ENCODE results near the gene GRIA3.
"Not testable (repeated sequence)": the region's sequence is repeated elsewhere in the genome, so short reads cannot be mapped to it uniquely, and the experiment has no call there.

GRIA3 gene

DNA sequence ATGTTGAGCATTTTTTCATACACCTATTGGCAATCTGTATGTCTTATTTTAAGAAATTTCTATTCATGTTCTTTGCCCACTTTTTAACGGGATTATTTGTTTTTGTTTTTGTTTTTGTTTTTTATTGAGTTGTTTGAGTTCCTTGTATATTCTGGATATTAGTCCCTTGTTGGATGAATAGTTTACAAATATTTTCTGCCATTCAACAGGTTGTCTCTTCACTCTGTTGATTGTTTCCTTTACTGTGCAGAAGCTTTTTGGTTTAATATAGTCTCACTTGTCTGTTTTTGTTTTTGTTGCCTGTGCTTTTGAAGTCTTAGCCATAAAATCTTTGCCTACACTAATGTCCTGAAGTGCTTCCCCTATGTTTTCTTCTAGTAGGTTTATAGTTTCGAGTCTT lies 202.1 kb downstream of the GRIA3 start:
- not testable (repeated sequence) for DNase-seq

DNA sequence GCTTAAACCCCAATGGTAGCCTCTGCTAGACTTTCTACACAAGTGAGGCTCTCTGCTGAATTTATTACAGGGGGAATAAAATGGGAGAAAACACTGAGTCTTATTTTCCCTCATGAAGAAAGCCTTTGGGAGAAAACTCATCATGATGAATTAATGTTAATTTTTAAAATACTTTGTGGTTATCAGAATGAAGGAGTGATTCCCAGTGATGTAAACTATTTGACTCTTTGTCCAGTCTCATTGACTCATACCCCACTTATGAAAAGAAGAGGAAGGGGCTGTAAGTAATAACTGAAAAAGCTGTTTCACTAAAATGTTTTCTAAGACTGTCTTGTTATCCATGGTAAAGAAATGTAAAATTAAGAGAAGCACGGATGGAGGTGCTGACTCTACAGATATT lies 208.8 kb downstream of the GRIA3 start:
- DNase-seq: no peak

DNA sequence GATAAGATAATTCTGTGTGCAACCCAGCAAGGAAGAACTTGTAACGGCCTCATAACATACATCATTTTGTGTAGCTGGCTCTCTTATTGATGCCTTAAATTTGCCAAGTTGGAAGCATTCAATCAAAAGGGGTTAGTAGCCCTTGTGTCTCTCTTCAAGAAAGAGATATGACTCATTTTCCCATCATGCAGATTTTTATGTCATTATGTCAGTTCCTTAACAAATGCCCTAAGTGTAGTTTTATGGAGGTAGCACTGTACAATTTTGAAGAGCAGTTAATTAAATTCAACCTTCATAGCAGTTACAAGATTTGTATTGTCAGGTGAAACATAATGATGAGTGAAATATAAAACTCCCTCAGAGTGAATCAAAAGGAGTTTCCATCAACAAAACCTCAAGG lies 215.6 kb downstream of the GRIA3 start:
- DNase-seq: no peak

DNA sequence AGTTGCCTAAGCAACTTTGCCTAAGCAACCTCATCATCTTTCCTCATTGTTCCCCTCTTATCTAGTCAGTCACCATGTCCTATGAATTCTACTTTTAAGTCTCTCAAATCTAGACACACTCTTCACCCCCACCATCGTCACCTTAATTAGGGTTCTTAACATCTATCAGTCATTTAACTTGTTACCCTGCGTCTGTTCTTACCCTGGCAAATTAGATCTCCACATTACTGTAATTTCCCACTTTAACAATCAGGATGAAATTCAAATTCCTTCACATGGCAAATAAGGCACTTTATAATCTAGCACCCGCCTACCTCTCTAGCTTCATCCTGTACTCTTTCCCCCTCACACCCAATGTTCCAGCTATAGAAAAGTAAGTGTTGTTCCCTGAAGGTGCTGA lies 221.2 kb downstream of the GRIA3 start:
- no peak for DNase-seq

DNA sequence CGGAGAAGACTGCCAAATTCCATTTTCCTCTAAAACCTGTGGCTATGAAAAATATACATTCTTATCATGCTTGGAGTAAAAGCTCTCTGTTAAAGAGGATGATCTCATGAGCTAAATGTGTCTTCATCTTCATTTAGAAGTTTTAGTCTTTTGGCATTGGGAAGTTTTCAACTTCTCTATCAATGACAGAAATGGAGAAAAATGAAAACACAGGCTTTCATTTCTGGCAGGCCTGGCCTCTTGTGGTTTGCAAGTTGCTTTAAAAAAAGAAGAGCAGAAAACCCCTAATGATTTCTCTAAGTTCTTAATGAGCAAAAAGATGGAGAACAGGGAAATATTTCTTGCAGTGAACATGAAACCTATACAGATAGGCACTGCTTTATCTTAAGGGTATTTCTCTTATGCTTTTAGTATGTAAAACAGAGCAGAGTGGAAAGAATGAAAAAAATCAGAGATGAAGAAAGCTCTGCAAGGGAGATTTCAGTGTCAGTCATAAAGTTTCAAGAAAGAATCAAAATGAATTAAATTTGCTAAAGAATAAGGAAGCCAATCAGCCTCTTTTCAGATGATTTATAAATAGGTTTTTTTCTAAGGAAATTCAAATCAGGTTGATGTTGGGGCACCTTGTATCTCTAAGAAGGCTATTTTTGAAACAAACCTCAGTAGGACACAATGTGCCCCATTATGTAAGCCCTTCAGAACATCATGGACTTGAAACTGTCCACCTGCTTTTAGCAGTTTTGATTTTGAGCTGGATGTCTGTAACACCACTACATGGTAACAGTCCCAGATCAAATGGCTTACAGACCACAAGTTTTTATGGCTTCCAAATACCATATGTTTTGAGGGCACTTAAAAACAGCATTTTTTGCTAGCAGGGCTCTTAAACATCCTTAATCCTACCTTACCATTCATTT lies 225.0 kb downstream of the GRIA3 start:
- DNase-seq: no peak

DNA sequence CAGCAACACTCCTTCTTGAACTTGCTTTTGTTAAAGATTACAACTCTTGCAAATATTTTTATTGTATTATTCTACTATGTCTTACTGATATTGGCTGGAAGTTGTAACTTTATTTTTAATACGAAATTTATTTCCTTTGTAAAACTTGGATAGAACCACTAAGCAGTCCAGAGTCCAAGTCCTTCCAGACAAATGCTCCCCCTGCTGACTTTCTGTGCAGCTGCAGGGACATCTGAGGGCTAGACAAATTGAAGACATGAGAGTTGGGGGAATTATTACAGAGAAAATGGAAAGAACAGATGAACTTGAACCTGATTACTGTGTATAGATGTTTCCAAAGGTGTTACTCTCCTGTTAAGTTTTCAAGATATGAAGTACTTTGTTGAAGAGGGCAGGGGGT lies 238.8 kb downstream of the GRIA3 start:
- DNase-seq: no peak

DNA sequence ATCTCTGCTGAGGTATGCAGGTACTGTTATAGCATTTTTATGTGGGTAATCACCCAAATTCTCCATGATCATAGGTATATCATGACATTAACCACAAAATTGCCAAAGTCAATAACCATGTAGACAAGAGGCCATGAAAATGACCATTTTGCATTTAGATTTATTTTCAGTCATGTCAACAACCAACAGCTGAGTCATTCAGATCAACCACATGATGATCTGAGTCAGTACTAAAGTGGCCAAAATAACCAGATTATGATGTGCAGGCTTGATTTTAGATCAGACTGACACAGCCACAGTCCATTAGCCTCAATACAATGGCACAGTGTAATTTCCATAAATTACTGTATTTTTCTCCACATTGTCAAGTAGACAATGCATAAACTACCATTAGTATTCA lies 240.5 kb downstream of the GRIA3 start:
- DNase-seq: no peak

DNA sequence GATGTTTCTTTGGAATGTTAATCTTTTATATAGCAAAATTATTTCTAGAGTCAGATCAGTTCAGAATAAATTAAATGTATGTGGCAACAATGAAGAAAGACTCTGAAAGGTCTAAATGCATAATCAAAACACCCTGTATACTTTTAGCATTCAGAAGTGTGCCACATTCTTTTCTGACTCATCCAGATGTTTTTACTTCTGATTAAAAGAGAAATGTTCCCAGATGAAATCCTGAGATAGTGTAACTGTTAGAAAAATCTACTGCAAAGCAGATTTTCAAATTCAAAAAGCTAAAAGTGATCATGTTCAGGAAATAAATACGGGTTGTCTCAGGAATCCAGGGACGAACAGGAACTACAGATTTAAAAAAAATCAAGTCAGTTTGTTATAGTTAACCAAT lies 241.4 kb downstream of the GRIA3 start:
- no peak for DNase-seq

DNA sequence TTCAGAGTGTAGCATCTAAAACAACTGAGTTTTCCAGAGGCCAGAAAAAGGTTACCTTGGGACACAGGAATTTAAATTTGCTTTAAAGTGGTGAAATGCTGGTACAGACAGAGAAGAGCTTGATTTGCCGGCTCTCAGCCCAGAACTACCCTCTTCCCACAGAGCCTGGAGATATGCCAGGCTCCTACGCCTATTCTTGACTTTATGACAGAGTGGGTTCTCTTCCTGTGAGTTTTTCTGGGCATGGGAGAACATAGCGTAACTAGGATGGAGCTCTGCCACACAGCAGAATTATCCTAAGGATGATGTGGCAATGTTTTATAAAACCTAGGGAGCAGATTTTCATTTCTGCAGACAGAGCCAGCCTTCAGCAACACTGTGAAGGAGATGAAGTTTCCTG lies 241.8 kb downstream of the GRIA3 start:
- DNase-seq: no peak

DNA sequence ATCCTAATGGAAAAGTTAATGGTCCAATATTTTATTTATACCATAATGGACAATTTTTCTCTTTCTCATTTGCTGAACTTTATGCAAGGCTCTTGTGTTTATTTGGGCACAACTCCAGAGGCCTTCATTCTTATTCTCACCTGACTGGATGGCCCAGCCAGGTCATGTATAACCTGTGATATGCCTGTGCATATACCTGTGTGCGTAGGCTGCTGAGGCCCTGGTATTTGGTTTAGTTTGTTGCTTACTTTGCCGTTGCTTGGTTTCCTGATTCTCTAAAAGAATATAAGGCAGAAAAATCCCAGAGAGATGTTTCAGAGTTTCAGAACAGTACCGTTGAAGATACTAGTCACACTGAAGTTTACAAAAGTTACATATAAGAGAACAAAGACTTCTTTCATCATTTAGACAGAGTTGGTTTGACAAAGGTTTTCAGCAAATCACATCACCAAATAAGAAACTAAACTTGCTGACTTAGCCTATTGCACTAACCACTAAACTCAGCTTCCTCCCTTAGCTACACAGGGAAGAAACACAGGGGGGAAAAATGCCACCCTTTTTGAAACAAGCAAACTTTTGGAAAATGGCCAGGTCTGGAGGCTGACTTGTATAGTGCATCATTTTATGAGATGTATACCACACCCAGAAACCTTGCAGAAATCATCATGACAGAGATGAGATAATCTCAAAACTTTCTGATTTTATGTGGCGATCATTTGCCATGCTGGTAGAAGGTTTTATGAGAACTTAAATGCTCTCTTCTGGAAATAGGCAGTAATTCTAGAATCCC lies 248.5 kb downstream of the GRIA3 start:
- no peak for DNase-seq

DNA sequence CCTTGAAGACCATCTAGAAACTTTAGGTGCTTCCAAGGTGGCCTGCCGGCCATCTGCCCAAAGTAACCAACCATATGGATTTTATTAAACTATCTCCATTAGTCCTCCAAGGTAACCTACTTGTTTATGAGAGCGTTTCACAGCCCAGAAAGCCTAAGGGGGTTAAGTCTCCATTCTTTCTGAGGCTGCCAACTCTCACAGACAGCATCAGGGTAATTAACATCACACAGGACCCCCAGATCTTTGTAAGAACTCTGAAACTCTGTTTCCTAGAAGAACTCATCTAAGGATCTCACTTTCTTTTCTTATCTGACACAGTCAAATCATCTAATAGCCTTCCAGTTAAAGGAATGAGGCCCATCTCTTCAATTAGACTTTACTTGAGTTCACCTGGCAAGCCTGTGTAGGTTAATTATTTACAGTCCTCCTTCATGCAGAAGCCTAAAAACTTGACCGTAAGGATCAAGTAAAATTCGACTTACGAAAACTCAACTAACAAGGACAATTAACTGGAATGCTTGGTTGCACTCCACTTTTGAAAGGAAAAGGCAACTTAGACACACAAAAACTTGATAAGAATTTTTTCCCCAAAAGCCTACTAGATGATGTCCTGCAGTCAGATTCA lies 252.5 kb downstream of the GRIA3 start:
- no peak for DNase-seq

DNA sequence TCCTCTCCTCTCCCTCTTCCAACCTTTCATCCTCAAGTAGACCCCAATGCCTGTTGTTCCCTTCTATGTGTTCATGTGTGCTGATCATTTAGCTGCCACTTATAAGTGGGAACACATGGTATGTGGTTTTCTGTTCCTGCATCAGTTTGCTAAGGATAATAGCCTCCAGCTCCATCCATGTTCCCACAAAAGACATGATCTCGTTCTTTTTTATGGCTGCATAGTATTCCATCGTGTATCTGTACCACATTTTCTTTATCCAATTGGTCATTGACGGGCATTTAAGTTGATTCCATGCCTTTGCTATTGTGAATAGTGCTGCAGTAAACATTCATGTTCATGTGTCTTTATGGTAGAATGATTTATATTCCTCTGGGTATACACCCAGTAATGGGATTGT lies 255.8 kb downstream of the GRIA3 start:
- DNase-seq: not testable (repeated sequence)

DNA sequence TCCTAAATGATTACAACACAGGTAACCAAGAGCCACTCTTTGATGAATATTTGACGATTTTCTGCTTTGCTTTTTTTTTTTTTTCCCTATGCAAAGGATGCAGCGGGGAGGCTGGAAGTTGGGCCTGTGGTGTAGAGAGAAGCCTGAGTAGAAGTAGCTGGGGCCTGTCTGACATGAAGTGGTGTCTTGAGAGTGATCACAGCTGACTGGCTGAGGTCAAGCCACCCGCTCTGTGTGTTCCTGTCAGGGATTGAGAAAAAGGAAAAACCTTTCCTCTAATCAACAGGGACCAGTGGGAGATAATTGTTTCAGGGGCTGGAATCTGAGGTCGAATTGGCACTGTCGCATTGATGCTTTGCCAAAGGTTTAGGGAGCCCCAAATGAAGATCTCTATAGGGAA lies 258.7 kb downstream of the GRIA3 start:
- DNase-seq: no peak

DNA sequence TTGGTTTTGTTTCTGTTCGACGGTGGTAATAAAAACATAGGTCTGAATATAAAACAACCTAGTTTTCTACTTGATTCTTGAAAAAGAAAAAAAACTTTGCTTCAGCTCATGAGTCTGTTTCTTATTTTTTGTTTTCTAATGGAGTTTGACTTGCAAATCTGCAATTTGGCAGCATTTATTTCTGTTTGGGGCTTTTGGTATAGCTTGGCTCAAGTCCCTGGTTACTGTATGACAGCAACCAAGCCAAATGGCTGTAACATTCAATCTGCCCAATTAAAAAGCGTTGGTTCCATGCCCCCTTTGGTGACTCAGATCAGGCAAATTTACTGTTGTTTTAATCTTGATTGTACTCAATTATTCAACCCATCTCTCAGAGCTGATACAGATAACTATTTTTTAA lies 263.4 kb downstream of the GRIA3 start:
- no peak for DNase-seq

DNA sequence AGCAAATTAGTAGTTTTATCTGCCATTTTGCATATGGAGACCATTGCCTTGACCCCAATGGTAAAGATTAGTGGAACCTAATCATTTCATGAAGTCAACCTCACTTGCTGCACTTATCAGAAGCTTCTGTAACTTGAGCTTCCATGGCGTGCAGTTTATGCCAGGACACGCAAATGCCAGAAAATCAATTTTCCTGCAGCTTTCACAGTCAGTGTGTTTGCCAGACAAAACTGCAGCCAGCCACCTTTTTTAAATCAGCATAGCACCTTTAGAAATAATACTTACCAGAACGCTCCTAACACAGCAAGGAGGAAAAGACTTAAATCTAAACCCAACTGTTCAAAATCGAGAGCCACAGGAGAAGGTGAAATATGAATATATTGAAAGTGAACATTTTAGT lies 265.3 kb downstream of the GRIA3 start:
- no peak for DNase-seq

DNA sequence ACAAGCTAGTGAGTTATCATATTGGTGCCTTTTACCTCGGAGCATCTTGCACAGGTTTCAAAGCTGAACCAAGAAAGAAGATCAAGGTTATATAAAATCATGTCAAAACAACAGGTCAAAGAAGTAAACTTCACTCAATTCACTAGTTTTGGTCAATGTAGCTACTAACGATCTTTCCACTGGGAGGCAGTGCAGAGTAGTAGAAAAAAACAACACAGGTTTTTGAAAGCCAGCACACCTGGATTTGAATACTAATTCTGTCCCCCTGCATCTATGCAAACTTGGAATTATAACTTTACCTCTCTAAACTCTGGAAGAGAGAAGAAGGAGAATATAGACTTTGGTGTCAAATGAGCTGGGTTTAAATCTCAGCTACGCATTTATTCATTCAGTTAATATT lies 266.1 kb downstream of the GRIA3 start:
- no peak for DNase-seq

DNA sequence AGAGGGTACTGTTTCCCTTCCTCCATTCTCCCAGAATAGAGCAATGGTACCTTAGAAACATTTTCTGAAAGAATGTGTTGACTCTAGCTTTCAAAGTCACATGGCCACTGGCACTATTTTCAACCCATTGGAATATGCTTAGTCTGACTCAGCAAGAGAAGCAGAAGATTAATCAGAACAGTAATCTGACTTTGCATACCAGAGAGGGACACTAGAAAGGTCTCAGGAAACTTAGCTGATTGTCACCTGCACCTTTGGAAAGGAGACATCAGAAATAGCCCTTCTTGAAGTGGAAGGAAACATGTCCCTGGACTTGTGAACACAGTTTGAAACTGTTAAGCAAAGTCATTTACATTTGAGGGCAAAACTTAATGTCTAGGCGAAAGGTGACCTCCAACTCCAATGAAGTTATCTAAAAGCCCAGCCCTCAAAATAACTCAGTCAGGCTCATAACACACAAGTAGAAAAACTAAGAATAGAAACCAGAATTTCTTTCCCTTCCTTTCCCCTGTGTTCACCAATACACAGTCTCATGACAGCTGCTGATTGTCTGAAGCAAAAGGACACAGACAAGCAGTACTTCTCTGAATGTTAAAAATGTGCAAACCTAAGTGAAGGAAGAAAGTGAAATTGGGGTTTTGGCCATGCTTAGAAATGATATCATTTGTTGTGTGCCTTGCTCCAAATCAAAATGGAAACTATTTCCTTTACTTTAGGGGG lies 270.8 kb downstream of the GRIA3 start:
- no peak for DNase-seq

DNA sequence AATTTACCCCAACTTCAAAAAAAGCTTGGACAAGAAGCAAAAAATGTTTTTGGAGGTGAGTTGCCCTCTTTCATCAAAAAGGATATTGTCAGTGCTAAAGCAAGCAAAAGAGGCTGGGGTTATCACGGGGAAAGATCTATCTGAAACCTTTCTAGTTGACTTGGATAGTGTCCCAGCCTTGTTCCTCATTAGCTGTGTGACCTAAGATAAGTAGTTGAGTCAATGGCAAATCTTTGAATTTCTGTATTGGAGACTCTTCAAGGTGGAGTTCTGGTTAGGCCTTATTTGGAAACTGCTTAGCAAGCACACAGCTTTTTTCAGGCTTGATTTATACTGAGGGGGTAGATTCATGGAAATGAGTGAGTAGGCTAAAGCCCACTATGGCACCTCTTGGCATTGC lies 271.6 kb downstream of the GRIA3 start:
- no peak for DNase-seq

DNA sequence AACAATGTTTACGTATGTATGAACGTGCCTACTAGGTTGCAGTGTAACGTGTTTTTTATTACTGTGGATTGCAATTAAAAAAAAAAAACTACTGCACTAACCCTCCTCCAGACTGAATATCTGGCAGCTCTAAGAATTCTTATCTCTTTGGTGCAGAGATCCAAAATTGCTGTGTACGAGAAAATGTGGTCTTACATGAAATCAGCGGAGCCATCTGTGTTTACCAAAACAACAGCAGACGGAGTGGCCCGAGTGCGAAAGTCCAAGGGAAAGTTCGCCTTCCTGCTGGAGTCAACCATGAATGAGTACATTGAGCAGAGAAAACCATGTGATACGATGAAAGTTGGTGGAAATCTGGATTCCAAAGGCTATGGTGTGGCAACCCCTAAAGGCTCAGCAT lies 280.6 kb downstream of the GRIA3 start:
- no peak for DNase-seq

DNA sequence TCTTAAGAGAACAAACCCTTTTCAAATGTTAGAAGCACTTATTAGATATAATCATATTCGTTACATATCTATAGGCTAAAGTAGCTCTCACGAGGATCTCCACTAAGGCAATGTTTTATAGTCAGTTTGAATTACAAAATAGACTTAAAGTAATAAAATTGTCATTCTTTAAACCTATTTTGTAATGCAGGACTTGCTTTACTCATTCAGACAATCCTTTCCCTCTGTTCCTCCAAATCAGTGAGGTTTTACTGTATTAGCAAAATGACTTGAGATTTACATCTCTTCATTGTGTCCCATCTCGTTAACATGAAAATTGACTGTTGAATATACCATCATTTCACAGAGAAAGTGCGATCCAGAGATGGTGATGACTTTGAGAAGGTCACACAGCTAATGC lies 284.4 kb downstream of the GRIA3 start:
- DNase-seq: no peak

DNA sequence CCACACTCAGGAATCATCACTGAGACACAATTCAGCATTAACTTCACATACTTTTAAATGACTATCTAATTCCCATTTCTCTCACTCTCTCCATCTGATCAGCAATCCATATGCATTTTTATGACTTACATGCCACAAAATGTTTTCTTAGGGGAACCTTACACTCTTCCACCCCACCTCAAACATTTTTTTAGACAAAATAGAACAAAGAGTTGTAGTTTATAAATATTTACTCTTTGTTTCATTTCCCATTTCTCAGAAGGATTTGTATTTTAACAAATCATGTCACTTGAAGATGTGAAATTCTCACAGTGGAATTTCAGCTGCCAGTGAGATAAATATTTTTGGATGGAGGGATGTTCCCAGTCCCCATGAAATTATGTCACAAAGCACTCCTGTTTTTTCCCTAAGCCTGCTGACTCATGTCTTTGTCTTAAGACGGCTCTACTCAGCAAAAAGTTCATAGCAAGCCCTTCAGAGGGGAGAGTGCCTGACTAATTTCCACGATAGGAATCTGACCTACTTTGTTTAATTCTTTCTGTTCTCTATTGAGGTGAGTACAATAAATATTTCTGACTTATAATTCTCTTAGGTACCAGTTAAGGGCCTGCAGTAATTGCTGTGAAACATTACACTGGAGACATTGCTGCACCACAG lies 291.1 kb downstream of the GRIA3 start:
- DNase-seq: no peak

DNA sequence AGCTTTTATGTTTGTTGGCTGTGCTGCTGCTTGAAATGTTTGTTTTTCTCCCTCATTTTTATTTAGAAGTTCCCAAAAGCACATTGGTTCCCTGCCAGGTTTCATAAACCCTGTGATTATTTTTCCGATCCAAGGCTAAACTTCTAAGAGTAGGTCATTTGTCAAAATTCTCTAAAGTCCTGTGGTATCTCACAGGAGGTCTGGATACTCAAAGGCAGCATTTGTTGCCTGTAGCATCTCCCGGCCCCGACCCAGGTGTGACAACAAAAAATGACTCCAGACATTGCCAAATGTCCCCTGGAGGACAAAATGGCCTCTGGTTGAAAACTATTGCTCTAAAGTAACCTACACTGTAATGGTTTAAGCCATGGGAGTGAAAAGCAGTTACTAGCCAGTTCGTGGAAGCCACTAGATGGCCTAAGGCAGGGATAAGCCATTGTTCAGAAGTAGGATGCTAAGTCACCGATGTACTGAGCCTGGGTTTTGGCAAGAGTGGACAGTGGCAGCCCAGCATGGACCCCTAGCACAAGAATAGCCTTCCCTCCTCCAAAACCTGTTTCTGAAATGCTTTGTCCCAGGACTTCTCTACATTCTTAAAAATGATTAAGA lies 292.6 kb downstream of the GRIA3 start:
- DNase-seq: no peak

Data from activated CD4-positive, alpha-beta T cell treated with anti-CD3 and anti-CD28 coated beads, Interleukin-2, amount 50 U/mL, for 4 hours (primary cell).